Neural cell (in vitro differentiated cells): ENCODE measurements around the gene LRIG1.

Experiments
- EP300 ChIP-seq: fragments of 450-650 bp; conservative IDR thresholded peaks from 2 replicates; pipeline ENCODE4 v1.6.1; 2014; ENCODE audit warnings: antibody characterized with exemption, mild to moderate bottlenecking, moderate library complexity; ENCODE audit not compliant: poor library complexity, severe bottlenecking
- EZH2 ChIP-seq: fragments of 200-600, 300-800 bp; shearing (Covaris generic), sonication (generic); IDR thresholded peaks from 2 replicates; pipeline ENCODE4 v1.6.1; 2014; ENCODE audit warnings: antibody characterized with exemption, low read length, borderline replicate concordance, mild to moderate bottlenecking; ENCODE audit not compliant: insufficient read depth, poor library complexity, severe bottlenecking
- MXI1 ChIP-seq: fragments of 450-650 bp; conservative IDR thresholded peaks from 2 replicates; pipeline ENCODE4 v1.6.1; 2014; ENCODE audit warnings: antibody characterized with exemption, mild to moderate bottlenecking; ENCODE audit not compliant: poor library complexity, severe bottlenecking
- POLR2AphosphoS5 ChIP-seq: IDR thresholded peaks from 2 replicates; pipeline ENCODE4 v1.6.1; 2012
- RAD21 ChIP-seq: fragments of 450-650 bp; conservative IDR thresholded peaks from 2 replicates; pipeline ENCODE4 v1.6.1; 2014; ENCODE audit warnings: antibody characterized with exemption, mild to moderate bottlenecking, moderate library complexity
- SMC3 ChIP-seq: fragments of 450-650 bp; conservative IDR thresholded peaks from 2 replicates; pipeline ENCODE4 v1.6.1; 2014; ENCODE audit warnings: antibody characterized with exemption, mild to moderate bottlenecking, moderate library complexity; ENCODE audit not compliant: poor library complexity
- TAF1 ChIP-seq: IDR thresholded peaks from 2 replicates; pipeline ENCODE4 v1.6.1; 2012; ENCODE audit warnings: low read depth
- TF ChIP-seq, protein P1 (sequence below): fragments of 450-650 bp; IDR thresholded peaks from 2 replicates; pipeline ENCODE4 v1.5.1; 2014; ENCODE audit warnings: antibody characterized with exemption, mild to moderate bottlenecking, moderate library complexity; ENCODE audit not compliant: poor library complexity, severe bottlenecking
- TF ChIP-seq, protein P2 (sequence below): IDR thresholded peaks from 2 replicates; pipeline ENCODE4 v1.6.1; 2012; ENCODE audit warnings: borderline replicate concordance

DNA sequence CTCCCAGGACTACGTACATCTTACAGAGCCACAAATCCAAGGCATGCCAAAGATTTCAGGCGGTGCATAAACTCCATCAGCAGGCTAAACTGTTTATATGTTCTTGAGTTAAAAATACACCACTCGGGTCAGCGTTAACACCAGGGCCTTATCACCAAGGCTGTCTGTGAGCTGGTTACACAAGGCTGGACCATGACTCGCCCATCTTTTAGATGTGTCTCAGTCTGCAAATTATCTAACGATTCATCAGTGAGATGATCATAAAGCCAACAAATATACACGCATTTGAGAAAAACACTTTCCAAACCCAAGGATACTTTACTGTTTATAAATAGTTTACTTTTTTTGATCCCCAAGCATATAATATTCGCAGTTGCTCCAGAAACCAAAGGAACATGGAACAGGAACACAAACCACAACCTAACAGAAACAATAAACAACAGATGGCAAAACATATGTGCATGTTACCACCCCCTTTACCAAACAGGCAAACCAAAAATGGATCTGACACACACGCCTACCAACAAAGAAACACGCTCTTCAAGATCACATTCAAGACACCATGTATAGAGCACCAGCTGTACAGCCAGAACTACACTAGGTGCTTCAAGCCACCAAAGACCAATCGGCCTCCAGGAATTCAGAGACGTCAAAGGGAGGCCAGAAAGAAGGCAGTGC is 15.4 kb downstream of the LRIG1 start:
- TF ChIP-seq, protein P1, sequence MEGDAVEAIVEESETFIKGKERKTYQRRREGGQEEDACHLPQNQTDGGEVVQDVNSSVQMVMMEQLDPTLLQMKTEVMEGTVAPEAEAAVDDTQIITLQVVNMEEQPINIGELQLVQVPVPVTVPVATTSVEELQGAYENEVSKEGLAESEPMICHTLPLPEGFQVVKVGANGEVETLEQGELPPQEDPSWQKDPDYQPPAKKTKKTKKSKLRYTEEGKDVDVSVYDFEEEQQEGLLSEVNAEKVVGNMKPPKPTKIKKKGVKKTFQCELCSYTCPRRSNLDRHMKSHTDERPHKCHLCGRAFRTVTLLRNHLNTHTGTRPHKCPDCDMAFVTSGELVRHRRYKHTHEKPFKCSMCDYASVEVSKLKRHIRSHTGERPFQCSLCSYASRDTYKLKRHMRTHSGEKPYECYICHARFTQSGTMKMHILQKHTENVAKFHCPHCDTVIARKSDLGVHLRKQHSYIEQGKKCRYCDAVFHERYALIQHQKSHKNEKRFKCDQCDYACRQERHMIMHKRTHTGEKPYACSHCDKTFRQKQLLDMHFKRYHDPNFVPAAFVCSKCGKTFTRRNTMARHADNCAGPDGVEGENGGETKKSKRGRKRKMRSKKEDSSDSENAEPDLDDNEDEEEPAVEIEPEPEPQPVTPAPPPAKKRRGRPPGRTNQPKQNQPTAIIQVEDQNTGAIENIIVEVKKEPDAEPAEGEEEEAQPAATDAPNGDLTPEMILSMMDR: no peak
- TF ChIP-seq POLR2AphosphoS5 (no peak), TAF1 (no peak), SMC3 (no peak), EZH2 (no peak), EP300 (no peak), RAD21 (no peak), MXI1 (no peak)
- TF ChIP-seq, protein P2, sequence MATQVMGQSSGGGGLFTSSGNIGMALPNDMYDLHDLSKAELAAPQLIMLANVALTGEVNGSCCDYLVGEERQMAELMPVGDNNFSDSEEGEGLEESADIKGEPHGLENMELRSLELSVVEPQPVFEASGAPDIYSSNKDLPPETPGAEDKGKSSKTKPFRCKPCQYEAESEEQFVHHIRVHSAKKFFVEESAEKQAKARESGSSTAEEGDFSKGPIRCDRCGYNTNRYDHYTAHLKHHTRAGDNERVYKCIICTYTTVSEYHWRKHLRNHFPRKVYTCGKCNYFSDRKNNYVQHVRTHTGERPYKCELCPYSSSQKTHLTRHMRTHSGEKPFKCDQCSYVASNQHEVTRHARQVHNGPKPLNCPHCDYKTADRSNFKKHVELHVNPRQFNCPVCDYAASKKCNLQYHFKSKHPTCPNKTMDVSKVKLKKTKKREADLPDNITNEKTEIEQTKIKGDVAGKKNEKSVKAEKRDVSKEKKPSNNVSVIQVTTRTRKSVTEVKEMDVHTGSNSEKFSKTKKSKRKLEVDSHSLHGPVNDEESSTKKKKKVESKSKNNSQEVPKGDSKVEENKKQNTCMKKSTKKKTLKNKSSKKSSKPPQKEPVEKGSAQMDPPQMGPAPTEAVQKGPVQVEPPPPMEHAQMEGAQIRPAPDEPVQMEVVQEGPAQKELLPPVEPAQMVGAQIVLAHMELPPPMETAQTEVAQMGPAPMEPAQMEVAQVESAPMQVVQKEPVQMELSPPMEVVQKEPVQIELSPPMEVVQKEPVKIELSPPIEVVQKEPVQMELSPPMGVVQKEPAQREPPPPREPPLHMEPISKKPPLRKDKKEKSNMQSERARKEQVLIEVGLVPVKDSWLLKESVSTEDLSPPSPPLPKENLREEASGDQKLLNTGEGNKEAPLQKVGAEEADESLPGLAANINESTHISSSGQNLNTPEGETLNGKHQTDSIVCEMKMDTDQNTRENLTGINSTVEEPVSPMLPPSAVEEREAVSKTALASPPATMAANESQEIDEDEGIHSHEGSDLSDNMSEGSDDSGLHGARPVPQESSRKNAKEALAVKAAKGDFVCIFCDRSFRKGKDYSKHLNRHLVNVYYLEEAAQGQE: no peak
